ENCODE measurements around the gene EOLA1.

DNA sequence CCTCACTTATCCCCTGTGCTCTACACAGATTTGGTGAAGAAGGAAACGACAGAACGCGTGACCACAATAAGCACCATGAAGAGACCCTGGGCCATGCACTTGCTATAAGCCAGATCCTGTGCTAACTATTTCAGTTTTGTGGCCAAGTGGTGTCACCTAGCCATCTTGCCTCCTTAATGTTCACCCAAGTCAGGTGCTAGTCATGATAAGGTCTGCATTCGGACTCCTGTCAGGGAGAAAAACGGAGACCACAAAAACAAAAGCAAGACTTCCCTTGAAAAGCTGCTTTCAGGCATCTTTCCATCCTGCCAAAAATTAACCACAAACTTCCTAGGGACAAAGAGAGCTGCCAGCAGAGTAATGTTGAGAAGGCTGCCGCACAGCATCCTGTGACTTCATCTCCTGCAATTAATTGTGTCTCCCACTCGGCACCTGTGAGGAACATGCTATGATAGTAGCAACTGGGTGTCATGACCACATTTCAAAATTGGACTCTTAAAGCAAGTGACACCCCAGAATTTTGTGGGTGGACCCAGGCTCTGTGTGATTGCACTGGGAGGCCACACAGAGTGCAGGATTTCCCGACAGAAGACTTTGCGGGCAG, 26.9 kb upstream of the EOLA1 start:
- TF ChIP-seq, protein P1, sequence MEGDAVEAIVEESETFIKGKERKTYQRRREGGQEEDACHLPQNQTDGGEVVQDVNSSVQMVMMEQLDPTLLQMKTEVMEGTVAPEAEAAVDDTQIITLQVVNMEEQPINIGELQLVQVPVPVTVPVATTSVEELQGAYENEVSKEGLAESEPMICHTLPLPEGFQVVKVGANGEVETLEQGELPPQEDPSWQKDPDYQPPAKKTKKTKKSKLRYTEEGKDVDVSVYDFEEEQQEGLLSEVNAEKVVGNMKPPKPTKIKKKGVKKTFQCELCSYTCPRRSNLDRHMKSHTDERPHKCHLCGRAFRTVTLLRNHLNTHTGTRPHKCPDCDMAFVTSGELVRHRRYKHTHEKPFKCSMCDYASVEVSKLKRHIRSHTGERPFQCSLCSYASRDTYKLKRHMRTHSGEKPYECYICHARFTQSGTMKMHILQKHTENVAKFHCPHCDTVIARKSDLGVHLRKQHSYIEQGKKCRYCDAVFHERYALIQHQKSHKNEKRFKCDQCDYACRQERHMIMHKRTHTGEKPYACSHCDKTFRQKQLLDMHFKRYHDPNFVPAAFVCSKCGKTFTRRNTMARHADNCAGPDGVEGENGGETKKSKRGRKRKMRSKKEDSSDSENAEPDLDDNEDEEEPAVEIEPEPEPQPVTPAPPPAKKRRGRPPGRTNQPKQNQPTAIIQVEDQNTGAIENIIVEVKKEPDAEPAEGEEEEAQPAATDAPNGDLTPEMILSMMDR (IDR thresholded peaks at IDR 0.05; ENCODE audit: borderline replicate concordance, extremely low read depth, low read length, poor library complexity, severe bottlenecking), result no peak
- no peak for TF ChIP-seq EZH2 (IDR thresholded peaks at IDR 0.05; ENCODE audit: borderline replicate concordance, low read depth, low read length, severe bottlenecking)
